ENCODE measurements around the gene CDK19. TPM values are rescaled to one million over a fixed set of nuclear protein-coding genes. Genes with fewer than 3 reads are reported as not detected.

CDK19 gene
- total and polyA plus RNA-seq, 2 of the 13 experiments (the other 11 are each of a cell fraction or from before 2014, with no cell fraction given): 13.4 to 27.0 TPM

DNA sequence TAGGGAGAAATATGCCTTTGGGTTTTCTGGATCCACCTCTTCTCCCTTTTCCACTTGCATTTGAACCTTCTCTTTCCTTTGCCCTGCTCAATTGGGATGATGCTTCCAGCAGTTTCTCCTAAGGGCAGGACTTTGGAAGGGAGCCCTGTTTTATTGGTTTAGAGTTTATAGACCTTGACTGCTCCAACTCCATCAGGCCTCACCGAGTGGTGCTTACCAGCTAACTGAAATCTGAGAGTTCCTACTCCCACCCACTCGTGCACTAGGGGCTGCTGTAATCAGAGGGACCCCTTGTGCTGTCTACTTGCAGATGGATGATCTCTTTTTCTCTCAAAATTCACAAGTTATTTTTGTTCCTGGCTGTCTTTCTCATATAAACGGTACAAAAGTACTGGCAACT lies 217.5 kb downstream of the CDK19 start:
- no peaks in the 10 kb centered on the region for H4K20me1 ChIP-seq (ENCODE audit: insufficient read depth, low read length)
- no peak for ATAC-seq
- H2AFZ ChIP-seq (ENCODE audit: low read length): no peak overlapping the region
- no peak overlapping the region for H3K4me3 ChIP-seq (replicated peaks in 1 of 3; ENCODE audit: insufficient read depth in 1 of 3, low read depth in 2 of 3, low read length in 3 of 3)
- WGBS (ENCODE audit: low lambda C conversion rate): 66% methylated on average over 3 of the region's 3 CpGs
- intact Hi-C loops (cut with micrococcal nuclease; ENCODE audit: unreplicated experiment) (loop anchor here (10.0 kb wide), 1 partner anchor 73 kb away; no protein-coding TSS in a partner anchor), in situ Hi-C loops (cut with HindIII; ENCODE audit: extremely low pct_ligation_motif_present, low pct_unique_long_range_greater_than_20kb) (no loop called here)
- ChIA-PET POLR2A (no interaction called here), CTCF (ENCODE audit: low intra/inter-chr PET ratio, low total read pairs) (no interaction called here)
- H3K9me3 ChIP-seq (ENCODE audit: low read length): peaks cover 5% of the 10 kb centered on the region; the same call in 1 of the 2 replicates
- no peak overlapping the region for H3K9ac ChIP-seq (ENCODE audit: insufficient read depth, low read depth, low read length)
- TF ChIP-seq SRY (CRISPR knock-in tag; IDR thresholded peaks at IDR 0.05) (no peak), ZNF616 (CRISPR knock-in tag; IDR thresholded peaks at IDR 0.05; ENCODE audit: low read depth) (no peak), SKI (IDR thresholded peaks at IDR 0.05; ENCODE audit: partially characterized antibody) (no peak), ZNF777 (CRISPR knock-in tag; IDR thresholded peaks at IDR 0.05) (no peak), TBX2 (CRISPR knock-in tag; IDR thresholded peaks at IDR 0.05; ENCODE audit: borderline replicate concordance) (no peak), MYC (CRISPR knock-in tag; IDR thresholded peaks at IDR 0.05; ENCODE audit: borderline replicate concordance) (no peak), NFRKB (IDR thresholded peaks at IDR 0.05) (no peak), ZNF776 (CRISPR knock-in tag; IDR thresholded peaks at IDR 0.05) (no peak)
- no peak for FAIRE-seq
- BruUV-seq (replicated peaks): no TSS peak
- no peak for DNase-seq (ENCODE audit: low spot score)
- no peak overlapping the region for H3K27ac ChIP-seq (ENCODE audit: extremely low read length, insufficient read depth, low read length)
- H3K27me3 ChIP-seq (ENCODE audit: control insufficient read depth in 1 of 2, insufficient read depth in 2 of 2, low read length in 2 of 2): no peaks in the 10 kb centered on the region
- no peaks in the 10 kb centered on the region for H3K79me2 ChIP-seq (ENCODE audit: insufficient read depth, low read length)
- H3K36me3 ChIP-seq (replicated peaks in 1 of 2; ENCODE audit: control insufficient read depth in 1 of 2, insufficient read depth in 2 of 2, low read length in 2 of 2): no peaks in the 10 kb centered on the region
- H3K4me1 ChIP-seq (ENCODE audit: insufficient read depth, low read length): peaks cover 30% of the 10 kb centered on the region
- H3K4me2 ChIP-seq (ENCODE audit: low read depth, low read length): no peak overlapping the region

DNA sequence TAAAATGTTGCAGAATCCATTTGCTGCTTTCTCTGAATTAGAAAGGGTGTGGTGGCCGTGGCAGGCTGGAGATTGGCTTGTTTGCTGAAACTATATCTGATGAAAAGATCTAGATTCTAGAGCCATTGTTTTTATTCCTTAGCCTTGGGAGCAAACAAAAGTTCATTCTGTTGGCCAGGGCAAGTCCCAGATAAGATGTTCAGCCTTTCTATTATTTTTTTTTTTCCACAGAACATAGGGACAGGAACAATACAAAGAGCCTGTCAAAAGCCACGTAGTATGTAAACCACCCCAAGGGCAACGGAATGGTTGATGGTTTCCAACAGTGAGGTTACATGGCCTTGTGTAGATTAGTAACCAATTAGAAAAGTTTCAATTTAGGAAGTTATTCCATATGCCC lies 218.9 kb downstream of the CDK19 start:
- no peak overlapping the region for H3K4me2 ChIP-seq (ENCODE audit: low read depth, low read length)
- intact Hi-C loops (cut with micrococcal nuclease; ENCODE audit: unreplicated experiment) (loop anchor here (10.0 kb wide), 1 partner anchor 72 kb away; no protein-coding TSS in a partner anchor), in situ Hi-C loops (cut with HindIII; ENCODE audit: extremely low pct_ligation_motif_present, low pct_unique_long_range_greater_than_20kb) (no loop called here)
- H3K4me3 ChIP-seq (replicated peaks in 1 of 3; ENCODE audit: insufficient read depth in 1 of 3, low read depth in 2 of 3, low read length in 3 of 3): no peak overlapping the region
- H3K9ac ChIP-seq (ENCODE audit: insufficient read depth, low read depth, low read length): no peak overlapping the region
- H3K9me3 ChIP-seq (ENCODE audit: low read length): peaks cover 5% of the 10 kb centered on the region; the same call in 1 of the 2 replicates
- no peak for DNase-seq (ENCODE audit: low spot score)
- no TSS peak for BruUV-seq (replicated peaks)
- H3K4me1 ChIP-seq (ENCODE audit: insufficient read depth, low read length): peaks cover 30% of the 10 kb centered on the region
- H2AFZ ChIP-seq (ENCODE audit: low read length): no peak overlapping the region
- H3K79me2 ChIP-seq (ENCODE audit: insufficient read depth, low read length): no peaks in the 10 kb centered on the region
- no peaks in the 10 kb centered on the region for H4K20me1 ChIP-seq (ENCODE audit: insufficient read depth, low read length)
- H3K36me3 ChIP-seq (replicated peaks in 1 of 2; ENCODE audit: control insufficient read depth in 1 of 2, insufficient read depth in 2 of 2, low read length in 2 of 2): no peaks in the 10 kb centered on the region
- 99% methylated on average over 3 of the region's 3 CpGs for WGBS (ENCODE audit: low lambda C conversion rate)
- FAIRE-seq: no peak
- H3K27me3 ChIP-seq (ENCODE audit: control insufficient read depth in 1 of 2, insufficient read depth in 2 of 2, low read length in 2 of 2): no peaks in the 10 kb centered on the region
- H3K27ac ChIP-seq (ENCODE audit: extremely low read length, insufficient read depth, low read length): no peak overlapping the region
- CTCF ChIA-PET (ENCODE audit: low intra/inter-chr PET ratio, low total read pairs): no interaction called here
- no peak for ATAC-seq
- POLR2A ChIA-PET: no interaction called here
- no peak for TF ChIP-seq ZNF720 (CRISPR knock-in tag; IDR thresholded peaks at IDR 0.05)
- TF ChIP-seq, protein P1, sequence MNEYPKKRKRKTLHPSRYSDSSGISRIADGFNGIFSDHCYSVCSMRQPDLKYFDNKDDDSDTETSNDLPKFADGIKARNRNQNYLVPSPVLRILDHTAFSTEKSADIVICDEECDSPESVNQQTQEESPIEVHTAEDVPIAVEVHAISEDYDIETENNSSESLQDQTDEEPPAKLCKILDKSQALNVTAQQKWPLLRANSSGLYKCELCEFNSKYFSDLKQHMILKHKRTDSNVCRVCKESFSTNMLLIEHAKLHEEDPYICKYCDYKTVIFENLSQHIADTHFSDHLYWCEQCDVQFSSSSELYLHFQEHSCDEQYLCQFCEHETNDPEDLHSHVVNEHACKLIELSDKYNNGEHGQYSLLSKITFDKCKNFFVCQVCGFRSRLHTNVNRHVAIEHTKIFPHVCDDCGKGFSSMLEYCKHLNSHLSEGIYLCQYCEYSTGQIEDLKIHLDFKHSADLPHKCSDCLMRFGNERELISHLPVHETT (CRISPR knock-in tag; conservative IDR thresholded peaks at IDR 0.05): no peak
- no peak for TF ChIP-seq ZBTB7A (CRISPR knock-in tag; IDR thresholded peaks at IDR 0.05)
- no peak for TF ChIP-seq ZNF33A (CRISPR knock-in tag; IDR thresholded peaks at IDR 0.05; ENCODE audit: borderline replicate concordance)
- no peak for TF ChIP-seq SYNCRIP (IDR thresholded peaks at IDR 0.05; ENCODE audit: insufficient read depth, low read depth, low read length)
- TF ChIP-seq, protein P2, sequence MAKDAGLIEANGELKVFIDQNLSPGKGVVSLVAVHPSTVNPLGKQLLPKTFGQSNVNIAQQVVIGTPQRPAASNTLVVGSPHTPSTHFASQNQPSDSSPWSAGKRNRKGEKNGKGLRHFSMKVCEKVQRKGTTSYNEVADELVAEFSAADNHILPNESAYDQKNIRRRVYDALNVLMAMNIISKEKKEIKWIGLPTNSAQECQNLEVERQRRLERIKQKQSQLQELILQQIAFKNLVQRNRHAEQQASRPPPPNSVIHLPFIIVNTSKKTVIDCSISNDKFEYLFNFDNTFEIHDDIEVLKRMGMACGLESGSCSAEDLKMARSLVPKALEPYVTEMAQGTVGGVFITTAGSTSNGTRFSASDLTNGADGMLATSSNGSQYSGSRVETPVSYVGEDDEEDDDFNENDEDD (CRISPR knock-in tag; IDR thresholded peaks at IDR 0.05; ENCODE audit: borderline replicate concordance): no peak
- TF ChIP-seq KLF9 (CRISPR knock-in tag; IDR thresholded peaks at IDR 0.05; ENCODE audit: low read depth): no peak
- TF ChIP-seq, protein P3, sequence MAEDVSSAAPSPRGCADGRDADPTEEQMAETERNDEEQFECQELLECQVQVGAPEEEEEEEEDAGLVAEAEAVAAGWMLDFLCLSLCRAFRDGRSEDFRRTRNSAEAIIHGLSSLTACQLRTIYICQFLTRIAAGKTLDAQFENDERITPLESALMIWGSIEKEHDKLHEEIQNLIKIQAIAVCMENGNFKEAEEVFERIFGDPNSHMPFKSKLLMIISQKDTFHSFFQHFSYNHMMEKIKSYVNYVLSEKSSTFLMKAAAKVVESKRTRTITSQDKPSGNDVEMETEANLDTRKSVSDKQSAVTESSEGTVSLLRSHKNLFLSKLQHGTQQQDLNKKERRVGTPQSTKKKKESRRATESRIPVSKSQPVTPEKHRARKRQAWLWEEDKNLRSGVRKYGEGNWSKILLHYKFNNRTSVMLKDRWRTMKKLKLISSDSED (CRISPR knock-in tag; IDR thresholded peaks at IDR 0.05): no peak

Measured in HepG2 (cell line).